HG02798 (cell line): ENCODE measurements around the gene SPACDR.

Experiments
- ATAC-seq: cut with Tn5 transposase; IDR thresholded peaks from one replicate; pipeline ENCODE4 v1.9.1; 2021; ENCODE audit warnings: mild to moderate bottlenecking; ENCODE audit not compliant: unreplicated experiment, poor library complexity

Gene SPACDR

DNA sequence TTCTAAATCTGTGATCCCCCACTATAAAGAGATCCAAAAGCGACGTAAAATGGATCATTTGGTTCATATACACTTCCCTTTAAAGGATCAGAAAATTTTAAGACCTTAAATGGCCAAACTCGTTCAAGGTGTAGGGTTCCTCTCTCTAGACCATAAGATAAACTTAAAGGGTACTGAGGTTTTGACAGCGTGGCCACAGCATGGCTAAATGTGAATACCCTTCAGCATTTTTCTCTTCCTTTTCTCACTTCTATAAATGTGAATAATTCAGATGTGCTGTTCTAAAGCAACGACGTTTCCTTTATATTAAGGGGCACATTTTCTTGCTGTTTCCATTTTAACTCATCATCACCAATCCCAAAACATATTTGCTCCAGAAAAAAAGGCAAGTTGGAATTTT is 40.7 kb downstream of the SPACDR start:
- no peak for ATAC-seq

DNA sequence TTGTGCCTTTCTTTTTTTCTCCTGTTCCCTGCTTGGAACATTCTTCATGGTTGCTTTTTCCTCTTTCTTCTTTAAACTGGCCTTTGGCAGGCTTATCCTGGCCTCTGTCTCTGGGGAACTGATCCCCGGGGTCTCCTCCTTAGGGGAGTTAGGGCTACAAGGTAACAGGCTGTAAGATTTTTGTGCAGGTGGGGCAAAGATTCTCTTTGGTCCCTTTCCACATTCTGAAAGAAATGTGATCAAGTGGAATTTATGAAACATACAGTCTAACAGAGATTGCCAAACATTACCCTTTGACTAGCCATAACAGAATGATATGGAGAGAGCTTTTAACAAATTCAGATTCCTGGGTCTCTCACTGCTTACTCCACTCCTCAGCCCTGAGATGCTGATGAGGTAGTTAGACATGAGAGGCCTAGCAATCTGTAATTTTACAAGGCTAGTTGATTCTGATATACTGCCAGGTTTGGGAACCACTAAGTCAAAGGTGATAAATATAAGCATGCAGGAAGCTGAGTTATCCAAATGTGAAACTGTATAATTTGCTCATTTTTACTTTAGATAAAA is 44.3 kb downstream of the SPACDR start:
- ATAC-seq = no peak

GRCh38 chr7:100418930-100419659 is 45.0 kb downstream of the SPACDR start:
- ATAC-seq = no peak

DNA sequence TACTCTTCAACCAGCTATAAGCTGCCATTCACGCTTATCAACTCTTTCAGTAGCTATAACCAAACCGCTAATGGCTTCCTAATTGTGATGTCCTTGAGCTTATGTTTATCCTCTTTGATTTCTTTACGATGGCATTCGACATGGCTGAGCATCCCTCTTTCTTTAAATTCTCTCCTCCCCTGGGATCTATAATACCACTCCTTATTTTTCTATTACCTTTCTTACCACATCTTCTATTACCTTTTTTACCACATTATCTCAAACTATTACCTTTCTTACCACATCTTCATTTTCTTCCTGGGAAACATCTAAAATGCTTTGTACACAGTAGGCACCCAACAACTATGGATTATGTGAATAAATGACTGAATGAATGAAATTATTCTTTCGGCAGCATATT is 48.6 kb downstream of the SPACDR start:
- ATAC-seq = no peak

GRCh38 chr7:100413889-100414288 is 50.2 kb downstream of the SPACDR start:
- ATAC-seq = no peak

- no peak for ATAC-seq
These were observed 50.7 kb downstream of the SPACDR start for GRCh38 chr7:100413346-100413745.

GRCh38 chr7:100411101-100411500 is 53.0 kb downstream of the SPACDR start:
- ATAC-seq = no peak

DNA sequence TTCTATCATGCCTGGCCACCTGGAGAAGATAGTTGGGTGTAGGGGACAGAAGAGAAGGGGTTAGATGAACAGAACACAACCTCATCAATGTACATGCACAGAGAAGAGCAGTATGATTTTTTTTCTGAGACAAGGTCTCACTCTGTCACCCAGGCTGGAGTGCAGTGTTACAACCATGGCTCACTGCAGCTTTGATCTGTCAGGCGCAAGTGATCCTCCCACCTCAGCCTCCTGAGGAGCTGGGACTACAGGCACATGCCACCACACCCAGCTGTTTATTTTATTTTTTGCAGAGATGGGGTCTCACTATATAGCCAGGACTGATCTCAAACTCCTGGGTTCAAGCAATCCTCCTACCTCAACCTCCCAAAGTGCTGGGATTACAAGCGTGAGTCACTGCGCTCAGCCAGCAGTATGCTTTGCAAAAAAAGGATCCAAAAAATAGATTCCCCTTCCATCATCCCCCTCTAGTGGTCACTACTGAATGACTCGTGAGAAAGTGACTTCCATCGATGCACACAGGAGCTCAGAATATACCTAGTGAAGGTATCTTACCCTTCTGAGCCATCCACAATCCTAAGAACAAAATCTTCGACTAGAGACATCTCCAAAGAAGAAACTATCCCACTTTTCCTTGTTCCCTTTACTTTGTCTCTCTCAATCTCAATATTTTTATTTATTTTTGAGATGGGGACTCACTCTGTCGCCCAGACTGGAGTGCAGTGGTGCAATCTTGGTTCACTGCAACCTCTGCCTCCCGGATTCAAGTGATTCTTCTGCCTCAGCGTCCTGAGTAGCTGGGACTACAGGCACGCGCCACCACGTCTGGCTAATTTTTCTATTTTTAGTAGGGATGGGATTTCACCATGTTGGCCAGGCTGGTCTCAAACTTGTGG is 56.5 kb downstream of the SPACDR start:
- ATAC-seq = peak; percentile 53

- no peak for ATAC-seq
These were observed 57.3 kb downstream of the SPACDR start for GRCh38 chr7:100406767-100407166.
